ENCODE data around the gene NUFIP1. TPM values are rescaled to one million over a fixed set of nuclear protein-coding genes. Genes with fewer than 3 reads are reported as not detected.

Gene NUFIP1
- polyA plus RNA-seq, 3 donors = 0.83 to 1.1 (median 0.95) TPM

DNA sequence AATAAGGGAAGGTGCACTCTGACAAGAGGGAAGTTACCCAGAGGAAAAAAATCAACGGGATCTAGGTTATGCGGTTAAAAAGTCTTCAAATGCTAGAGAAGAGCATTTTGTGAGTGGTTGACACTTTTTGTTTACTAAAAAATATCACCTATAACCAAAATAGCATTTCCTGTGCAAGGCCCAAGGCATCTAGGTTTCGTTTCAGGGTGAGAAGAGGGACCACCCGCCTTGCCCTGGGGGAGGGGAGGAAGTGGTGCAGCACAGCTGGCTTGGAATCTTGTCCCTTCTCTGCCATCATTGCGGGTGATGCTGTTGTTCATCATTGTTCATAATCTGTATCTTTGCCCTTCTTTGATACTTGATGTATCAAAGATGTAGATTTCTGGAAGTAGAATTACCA is 80.6 kb downstream of the NUFIP1 start:
- Mint-ChIP-seq H3K9me3 (peaks cover 14 to 24% (median 16%) of the 10 kb centered on the region in 7 donors), H3K4me1 (no peaks in the 10 kb centered on the region), H3K36me3 (peaks cover 0 to 2% of the 10 kb centered on the region in 2 donors), H3K27ac (no peak overlapping the region), H3K4me3 (no peak overlapping the region), H3K27me3 (ENCODE audit: low read depth in 3 of 3) (peaks cover 0 to under 1% (median 0%) of the 10 kb centered on the region in 3 donors)
- no peaks in the 10 kb centered on the region for H3K36me3 ChIP-seq (replicated peaks in 1 of 2; ENCODE audit: control insufficient read depth in 1 of 2, insufficient read depth in 2 of 2, low read length in 2 of 2)
- no peaks in the 10 kb centered on the region for H3K4me1 ChIP-seq (ENCODE audit: control insufficient read depth in 1 of 2, insufficient read depth in 2 of 2, low read length in 2 of 2)
- no peak for DNase-seq
- no peak overlapping the region for H3K4me2 ChIP-seq (replicated peaks; ENCODE audit: extremely low read depth, low read length, poor library complexity, severe bottlenecking)
- no CpG with 5 or more reads among the region's 5 CpGs for WGBS (ENCODE audit: insufficient coverage)
- H2AFZ ChIP-seq (ENCODE audit: insufficient read depth, low read depth, low read length, poor library complexity, severe bottlenecking) = no peak overlapping the region
- no peaks in the 10 kb centered on the region for H4K20me1 ChIP-seq (ENCODE audit: insufficient read depth, low read length)
- TF ChIP-seq, protein P1, sequence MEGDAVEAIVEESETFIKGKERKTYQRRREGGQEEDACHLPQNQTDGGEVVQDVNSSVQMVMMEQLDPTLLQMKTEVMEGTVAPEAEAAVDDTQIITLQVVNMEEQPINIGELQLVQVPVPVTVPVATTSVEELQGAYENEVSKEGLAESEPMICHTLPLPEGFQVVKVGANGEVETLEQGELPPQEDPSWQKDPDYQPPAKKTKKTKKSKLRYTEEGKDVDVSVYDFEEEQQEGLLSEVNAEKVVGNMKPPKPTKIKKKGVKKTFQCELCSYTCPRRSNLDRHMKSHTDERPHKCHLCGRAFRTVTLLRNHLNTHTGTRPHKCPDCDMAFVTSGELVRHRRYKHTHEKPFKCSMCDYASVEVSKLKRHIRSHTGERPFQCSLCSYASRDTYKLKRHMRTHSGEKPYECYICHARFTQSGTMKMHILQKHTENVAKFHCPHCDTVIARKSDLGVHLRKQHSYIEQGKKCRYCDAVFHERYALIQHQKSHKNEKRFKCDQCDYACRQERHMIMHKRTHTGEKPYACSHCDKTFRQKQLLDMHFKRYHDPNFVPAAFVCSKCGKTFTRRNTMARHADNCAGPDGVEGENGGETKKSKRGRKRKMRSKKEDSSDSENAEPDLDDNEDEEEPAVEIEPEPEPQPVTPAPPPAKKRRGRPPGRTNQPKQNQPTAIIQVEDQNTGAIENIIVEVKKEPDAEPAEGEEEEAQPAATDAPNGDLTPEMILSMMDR (IDR thresholded peaks at IDR 0.05) = no peak
- no peaks in the 10 kb centered on the region for H3K79me2 ChIP-seq (ENCODE audit: insufficient read depth, low read length)
- H3K4me3 ChIP-seq (replicated peaks in 1 of 3; ENCODE audit: low read depth in 2 of 3, low read length in 3 of 3) = no peak overlapping the region
- no peak overlapping the region for H3K27ac ChIP-seq (ENCODE audit: low read depth in 1 of 2, low read length in 2 of 2)
- peaks cover 20 to 22% of the 10 kb centered on the region in 2 donors for H3K9me3 ChIP-seq (replicated peaks in 1 of 2; ENCODE audit: control insufficient read depth in 1 of 2, insufficient read depth in 1 of 2, low read length in 2 of 2)
- intact Hi-C loops (cut with micrococcal nuclease) = no loop called here
- H3K27me3 ChIP-seq (ENCODE audit: control insufficient read depth in 2 of 2, insufficient read depth in 2 of 2, low read length in 2 of 2) = no peaks in the 10 kb centered on the region
- no peak overlapping the region for H3K9ac ChIP-seq (ENCODE audit: insufficient read depth, low read length, poor library complexity, severe bottlenecking)

DNA sequence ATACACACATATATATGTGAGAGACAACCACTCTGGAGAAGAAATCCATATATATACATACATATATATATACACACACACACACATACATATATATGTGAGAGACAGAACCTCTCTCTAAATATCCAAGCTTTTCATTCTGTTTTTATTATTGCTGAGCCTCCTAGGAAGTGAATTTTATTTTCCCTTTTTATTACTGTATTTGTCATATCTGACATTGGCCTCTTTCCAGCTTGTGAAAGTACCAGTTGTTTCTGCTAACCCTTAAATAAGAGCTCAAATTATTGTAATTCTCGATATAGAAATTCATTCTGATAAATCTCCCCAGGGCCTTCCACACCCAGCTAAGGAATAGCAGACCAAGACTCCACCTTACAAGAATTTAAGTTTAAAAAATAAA is 81.0 kb downstream of the NUFIP1 start:
- H3K27me3 Mint-ChIP-seq (ENCODE audit: low read depth in 3 of 3) = peaks cover 0 to 2% (median 0%) of the 10 kb centered on the region in 3 donors
- H3K27me3 ChIP-seq (ENCODE audit: control insufficient read depth in 2 of 2, insufficient read depth in 2 of 2, low read length in 2 of 2) = no peaks in the 10 kb centered on the region
- no peak overlapping the region for H3K4me3 Mint-ChIP-seq
- no peak overlapping the region for H3K4me2 ChIP-seq (replicated peaks; ENCODE audit: extremely low read depth, low read length, poor library complexity, severe bottlenecking)
- no peak overlapping the region for H3K4me3 ChIP-seq (replicated peaks in 1 of 3; ENCODE audit: low read depth in 2 of 3, low read length in 3 of 3)
- H2AFZ ChIP-seq (ENCODE audit: insufficient read depth, low read depth, low read length, poor library complexity, severe bottlenecking) = no peak overlapping the region
- WGBS (ENCODE audit: insufficient coverage) = no CpG with 5 or more reads among the region's 1 CpG
- no peak for DNase-seq
- H3K36me3 Mint-ChIP-seq = peaks cover 0 to 2% of the 10 kb centered on the region in 2 donors
- no peaks in the 10 kb centered on the region for H3K79me2 ChIP-seq (ENCODE audit: insufficient read depth, low read length)
- H3K9me3 ChIP-seq (replicated peaks in 1 of 2; ENCODE audit: control insufficient read depth in 1 of 2, insufficient read depth in 1 of 2, low read length in 2 of 2) = peaks cover 20 to 22% of the 10 kb centered on the region in 2 donors
- H3K9me3 Mint-ChIP-seq = peaks cover 14 to 23% (median 16%) of the 10 kb centered on the region in 7 donors
- H3K27ac ChIP-seq (ENCODE audit: low read depth in 1 of 2, low read length in 2 of 2) = no peak overlapping the region
- no peaks in the 10 kb centered on the region for H3K36me3 ChIP-seq (replicated peaks in 1 of 2; ENCODE audit: control insufficient read depth in 1 of 2, insufficient read depth in 2 of 2, low read length in 2 of 2)
- TF ChIP-seq, protein P1 (IDR thresholded peaks at IDR 0.05) = no peak
- no peak overlapping the region for H3K9ac ChIP-seq (ENCODE audit: insufficient read depth, low read length, poor library complexity, severe bottlenecking)
- H3K4me1 ChIP-seq (ENCODE audit: control insufficient read depth in 1 of 2, insufficient read depth in 2 of 2, low read length in 2 of 2) = no peaks in the 10 kb centered on the region
- no peak overlapping the region for H3K27ac Mint-ChIP-seq
- no peaks in the 10 kb centered on the region for H3K4me1 Mint-ChIP-seq
- intact Hi-C loops (cut with micrococcal nuclease) = no loop called here
- no peaks in the 10 kb centered on the region for H4K20me1 ChIP-seq (ENCODE audit: insufficient read depth, low read length)
